ENCODE data around the gene CCDC196. TPM values are rescaled to one million over a fixed set of nuclear protein-coding genes. Genes with fewer than 3 reads are reported as not detected.

The CCDC196 gene
- total RNA-seq, 1 experiment from 2014 or later = not detected

DNA sequence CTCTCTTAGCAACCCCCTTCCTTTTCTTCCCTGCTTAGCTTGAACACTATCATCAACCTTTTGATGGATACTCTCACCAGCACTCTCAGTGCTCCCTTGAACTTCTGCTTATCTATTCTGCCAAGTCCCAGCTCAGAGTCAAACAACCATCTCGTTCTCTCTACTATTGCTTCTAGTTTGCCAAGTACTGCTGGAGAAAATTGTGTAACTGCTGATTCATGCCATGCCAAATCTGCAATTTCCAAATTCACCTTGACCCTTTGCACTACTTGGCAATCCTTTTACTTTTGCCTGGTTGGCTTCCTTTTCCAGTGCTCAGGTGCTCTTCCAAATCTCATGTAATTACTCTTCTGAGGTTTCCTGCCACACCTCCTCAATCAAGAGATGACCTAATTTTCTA lies 2.8 kb upstream of the CCDC196 start:
- Histone ChIP-seq H3K14ac (ENCODE audit: insufficient read depth, low read length) (no peak overlapping the region), H4K8ac (replicated peaks; ENCODE audit: insufficient read length, low read depth, low read length) (no peak overlapping the region), H2BK120ac (ENCODE audit: low read depth, low read length, poor library complexity, severe bottlenecking) (no peak overlapping the region), H2AK5ac (ENCODE audit: insufficient read length, low read length) (no peak overlapping the region), H3T11ph (ENCODE audit: low read length) (no peak overlapping the region), H2BK20ac (ENCODE audit: low read depth, low read length, poor library complexity, severe bottlenecking) (no peak overlapping the region), H4K91ac (ENCODE audit: insufficient read length, low read depth, low read length) (no peak overlapping the region), H3K79me2 (ENCODE audit: insufficient read depth, low read length) (no peaks in the 10 kb centered on the region), H2BK15ac (ENCODE audit: low read depth, low read length) (no peak overlapping the region), H3K56ac (ENCODE audit: insufficient read length, low read depth, low read length) (no peak overlapping the region), H3K9me3 (ENCODE audit: control insufficient read depth, low read depth, low read length) (no peaks in the 10 kb centered on the region), H3K79me1 (ENCODE audit: insufficient read depth, low read depth, low read length, poor library complexity, severe bottlenecking) (no peaks in the 10 kb centered on the region), H2BK5ac (ENCODE audit: insufficient read length, low read length) (no peak overlapping the region), H3K9ac (ENCODE audit: extremely low read depth, insufficient read length, low read length) (no peak overlapping the region), H3K4me1 (ENCODE audit: insufficient read depth, low read length) (no peaks in the 10 kb centered on the region), H4K20me1 (ENCODE audit: control insufficient read depth, insufficient read depth, insufficient read length) (no peaks in the 10 kb centered on the region), H3K27ac (ENCODE audit: insufficient read length, low read depth, low read length) (no peak overlapping the region), H3K4me2 (ENCODE audit: insufficient read depth, insufficient read length, low read length) (no peak overlapping the region), H3K27me3 (ENCODE audit: insufficient read depth, low read length) (no peaks in the 10 kb centered on the region), H3K4ac (ENCODE audit: low read depth, low read length) (no peak overlapping the region), H2AFZ (ENCODE audit: low read length) (no peak overlapping the region), H3K23me2 (ENCODE audit: insufficient read length, low read depth, low read length, poor library complexity, severe bottlenecking) (no peaks in the 10 kb centered on the region), H3K23ac (ENCODE audit: insufficient read length, low read depth, low read length) (no peak overlapping the region), H2BK12ac (ENCODE audit: insufficient read length, low read depth, low read length) (no peak overlapping the region), H4K5ac (ENCODE audit: insufficient read length, low read depth, low read length) (no peak overlapping the region), H3K18ac (ENCODE audit: insufficient read length, low read depth, low read length) (no peak overlapping the region)
- DNase-seq = no peak
- H3K4me3 Mint-ChIP-seq = no peak overlapping the region
- TF ChIP-seq, protein P1, sequence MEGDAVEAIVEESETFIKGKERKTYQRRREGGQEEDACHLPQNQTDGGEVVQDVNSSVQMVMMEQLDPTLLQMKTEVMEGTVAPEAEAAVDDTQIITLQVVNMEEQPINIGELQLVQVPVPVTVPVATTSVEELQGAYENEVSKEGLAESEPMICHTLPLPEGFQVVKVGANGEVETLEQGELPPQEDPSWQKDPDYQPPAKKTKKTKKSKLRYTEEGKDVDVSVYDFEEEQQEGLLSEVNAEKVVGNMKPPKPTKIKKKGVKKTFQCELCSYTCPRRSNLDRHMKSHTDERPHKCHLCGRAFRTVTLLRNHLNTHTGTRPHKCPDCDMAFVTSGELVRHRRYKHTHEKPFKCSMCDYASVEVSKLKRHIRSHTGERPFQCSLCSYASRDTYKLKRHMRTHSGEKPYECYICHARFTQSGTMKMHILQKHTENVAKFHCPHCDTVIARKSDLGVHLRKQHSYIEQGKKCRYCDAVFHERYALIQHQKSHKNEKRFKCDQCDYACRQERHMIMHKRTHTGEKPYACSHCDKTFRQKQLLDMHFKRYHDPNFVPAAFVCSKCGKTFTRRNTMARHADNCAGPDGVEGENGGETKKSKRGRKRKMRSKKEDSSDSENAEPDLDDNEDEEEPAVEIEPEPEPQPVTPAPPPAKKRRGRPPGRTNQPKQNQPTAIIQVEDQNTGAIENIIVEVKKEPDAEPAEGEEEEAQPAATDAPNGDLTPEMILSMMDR (conservative IDR thresholded peaks at IDR 0.05) = no peak
- no peaks in the 10 kb centered on the region for H3K9me3 Mint-ChIP-seq
- H3K27ac Mint-ChIP-seq = no peak overlapping the region
- H3K4me1 Mint-ChIP-seq = no peaks in the 10 kb centered on the region
- no peaks in the 10 kb centered on the region; the same call in 1 of the 2 replicates for H3K27me3 Mint-ChIP-seq (ENCODE audit: low read depth)
- no CpG with 5 or more reads among the region's 1 CpG for WGBS (ENCODE audit: extremely low coverage, insufficient read length, low lambda C conversion rate)
- no peaks in the 10 kb centered on the region for H3K36me3 Mint-ChIP-seq (ENCODE audit: insufficient read depth in 1 of 3, low read depth in 3 of 3)

Measured in H9 (cell line).